K562 (cell line): Measurements from ENCODE around the gene NEU1. TPM values are rescaled to one million over a fixed set of nuclear protein-coding genes. Genes with fewer than 3 reads are reported as not detected.

Experiments
- ATF1 ChIP-seq, 2 experiments: fragments of 450-650 bp in 1 of 2; IDR thresholded peaks; 2 replicates each; pipeline ENCODE4 v1.6.1; 2016; ENCODE audit warnings: missing compliant biosample characterization in 1 of 2, missing genetic modification characterization in 1 of 2
- ATF7 ChIP-seq: fragments of 450-650 bp; IDR thresholded peaks from 2 replicates; pipeline ENCODE4 v1.7.1; 2014; ENCODE audit warnings: mild to moderate bottlenecking, moderate library complexity
- C11orf30 ChIP-seq: fragments of 450-650 bp; IDR thresholded peaks from 2 replicates; pipeline ENCODE4 v1.6.1; 2016; ENCODE audit warnings: low read depth, mild to moderate bottlenecking
- DIDO1 ChIP-seq: fragments of 450-650 bp; IDR thresholded peaks from 2 replicates; pipeline ENCODE4 v1.6.1; 2016; ENCODE audit warnings: low read depth, missing biosample characterization, missing genetic modification characterization
- E2F8 ChIP-seq: fragments of 450-650 bp; IDR thresholded peaks from 2 replicates; pipeline ENCODE4 v1.7.1; 2018; ENCODE audit warnings: mild to moderate bottlenecking, low read depth; ENCODE audit not compliant: partially characterized antibody
- EP300 ChIP-seq: IDR thresholded peaks from 2 replicates; pipeline ENCODE4 v1.6.1; 2012; ENCODE audit warnings: low read length, improper control_type of control experiment
- HDGF ChIP-seq: fragments of 450-650 bp; IDR thresholded peaks from 2 replicates; pipeline ENCODE4 v1.6.1; 2016
- L3MBTL2 ChIP-seq: fragments of 450-650 bp; IDR thresholded peaks from 2 replicates; pipeline ENCODE4 v1.6.1; 2016; ENCODE audit warnings: mild to moderate bottlenecking, moderate library complexity
- NFIX ChIP-seq: fragments of 250-450 bp; sonication (Bioruptor Pico); IDR thresholded peaks from 2 replicates; pipeline ENCODE4 v1.4.0; 2020; ENCODE audit warnings: low read depth, mild to moderate bottlenecking, moderate library complexity
- NKRF ChIP-seq: fragments of 450-650 bp; IDR thresholded peaks from 2 replicates; pipeline ENCODE4 v1.6.1; 2016; ENCODE audit warnings: borderline replicate concordance
- PBX2 ChIP-seq, 2 experiments: IDR thresholded peaks in 1 of 2; conservative IDR thresholded peaks in 1 of 2; 2 replicates each; pipeline ENCODE4 v1.6.1; 2016; ENCODE audit warnings: low read depth in 2 of 2, mild to moderate bottlenecking in 1 of 2, missing compliant biosample characterization in 1 of 2, missing genetic modification characterization in 1 of 2, moderate library complexity in 1 of 2
- PHTF2 ChIP-seq: fragments of 250-450 bp; sonication (Bioruptor Pico); IDR thresholded peaks from 2 replicates; pipeline ENCODE4 v1.5.0; 2021; ENCODE audit warnings: mild to moderate bottlenecking
- SMARCE1 ChIP-seq: fragments of 450-650 bp; IDR thresholded peaks from 2 replicates; pipeline ENCODE4 v1.7.1; 2016; ENCODE audit warnings: mild to moderate bottlenecking
- SNIP1 ChIP-seq: fragments of 450-650 bp; IDR thresholded peaks from 2 replicates; pipeline ENCODE4 v1.7.1; 2017; ENCODE audit warnings: low read depth, mild to moderate bottlenecking
- TSC22D4 ChIP-seq: fragments of 450-650 bp; IDR thresholded peaks from 2 replicates; pipeline ENCODE4 v1.6.1; 2016; ENCODE audit warnings: missing genetic modification characterization, missing biosample characterization, control low read depth
- ZMIZ1 ChIP-seq, 2 experiments: fragments of 150-350 bp in 1 of 2; IDR thresholded peaks; 2 replicates each; pipeline ENCODE4 v1.6.1; 2012 to 2016; ENCODE audit warnings: low read depth in 2 of 2, low read length in 2 of 2, mild to moderate bottlenecking in 1 of 2, moderate library complexity in 1 of 2
- ZSCAN29 ChIP-seq: fragments of 450-650 bp; IDR thresholded peaks from 2 replicates; pipeline ENCODE4 v1.6.1; 2017
- polyA plus RNA-seq, 8 experiments: library from polyadenylated mRNA; depleted of rRNA in 4 of 8; stranded (reverse) in 5 of 8; unstranded in 3 of 8; fragments of >200 nt; fragmentation: Nextera tagmentation in 2 of 8; fragmentation: Illumina TruSeq in 1 of 8; extraction: Ambion mirVana in 2 of 8; extraction: Trizol in 1 of 8; gene quantifications; 2 replicates each; pipeline versions ENCODE4 v1.2.1 to v1.2.3, GENCODE V29; 2011 to 2014; ENCODE audit warnings: inconsistent platforms in 1 of 8, missing spikeins in 1 of 8
- total RNA-seq, 7 experiments: library from RNA; depleted of rRNA in 6 of 7; stranded (reverse); fragments of >200 nt in 6 of 7; fragmentation: Illumina TruSeq in 2 of 7; extraction: Trizol in 2 of 7; gene quantifications; 2 replicates each; pipeline versions ENCODE4 v1.2.1 to v1.2.3, GENCODE V29; 2011 to 2021; ENCODE audit warnings: low replicate concordance in 1 of 7

Gene NEU1
- total and polyA plus RNA-seq, 9 of the 15 experiments (the other 6 are each of a cell fraction or from before 2014, with no cell fraction given), result 14.8 to 67.8 (median 51.0) TPM

GRCh38 chr6:31821301-31822035 lies 41.2 kb downstream of the NEU1 start (continued):
- TF ChIP-seq PBX2 (CRISPR knock-in tag; IDR thresholded peaks at IDR 0.05; ENCODE audit: low read depth) (no peak), PBX2 (tag; conservative IDR thresholded peaks at IDR 0.05; ENCODE audit: low read depth) (no peak), ZSCAN29 (peak; percentile 15; the same call in 1 of the 2 replicates), ZMIZ1 (IDR thresholded peaks at IDR 0.05; ENCODE audit: low read depth in 2 of 2, low read length in 2 of 2) (peak in 1 of 2 experiments; percentile 8; a peak in 1 of 4 replicates), ATF7 (no peak), DIDO1 (tag) (no peak), NFIX (CRISPR knock-in tag) (peak; percentile 31), ATF1 (CRISPR knock-in tag; IDR thresholded peaks at IDR 0.05) (no peak), ATF1 (tag; IDR thresholded peaks at IDR 0.05) (peak; percentile 38), NKRF (peak; percentile 66; the same call in 1 of the 2 replicates), C11orf30 (no peak), SNIP1 (no peak), TSC22D4 (tag) (no peak), SMARCE1 (no peak), EP300 (no peak), HDGF (no peak), L3MBTL2 (no peak), E2F8 (no peak), PHTF2 (CRISPR knock-in tag) (no peak)
